Keratinocyte (primary cell): Measurements from ENCODE around the gene DCP1A. TPM values are rescaled to one million over a fixed set of nuclear protein-coding genes. Genes with fewer than 3 reads are reported as not detected.

Experiments
- DNase-seq: peaks from one replicate; pipeline ENCODE4 v3.0.0-alpha.2; 2011; ENCODE audit warnings: low read depth, missing footprints, low spot score
- FAIRE-seq: peaks from 2 replicates; lab custom pipeline; 2011; peaks lifted over from hg19 to GRCh38; lab: Jason Lieb, UNC
- H2AFZ ChIP-seq: 2 replicates; pipeline ENCODE4 v1.6.0; 2012; ENCODE audit warnings: low read length, control low read depth, inconsistent platforms; ENCODE audit not compliant: control insufficient read depth
- H3K27ac ChIP-seq: 2 replicates; pipeline ENCODE4 v1.5.1; 2011; ENCODE audit warnings: low read length; ENCODE audit not compliant: control insufficient read depth, insufficient read depth
- H3K27me3 ChIP-seq: 3 replicates; pipeline ENCODE4 v1.6.0; 2011; ENCODE audit warnings: low read length; ENCODE audit not compliant: control insufficient read depth, insufficient read depth; ENCODE audit errors: extremely low read depth
- H3K36me3 ChIP-seq, 2 experiments: 2 replicates in 1 of 2; 3 replicates in 1 of 2; pipeline ENCODE4 v1.5.1; 2011; ENCODE audit warnings: low read length in 2 of 2, mild to moderate bottlenecking in 1 of 2; ENCODE audit not compliant: control insufficient read depth in 2 of 2, insufficient read depth in 2 of 2; ENCODE audit errors: extremely low read depth in 1 of 2
- H3K4me1 ChIP-seq: 3 replicates; pipeline ENCODE4 v1.5.1; 2011; ENCODE audit warnings: low read length; ENCODE audit not compliant: control insufficient read depth, insufficient read depth; ENCODE audit errors: extremely low read depth
- H3K4me2 ChIP-seq: 3 replicates; pipeline ENCODE4 v1.6.0; 2011; ENCODE audit warnings: low read depth, low read length; ENCODE audit not compliant: control insufficient read depth, insufficient read depth; ENCODE audit errors: extremely low read depth
- H3K4me3 ChIP-seq, 3 experiments: fragments of 200-600 bp in 1 of 3; sonication (generic) in 1 of 3; 2 replicates in 2 of 3; 3 replicates in 1 of 3; pipeline ENCODE4 v1.5.1; 2011 to 2016; ENCODE audit warnings: low read length in 3 of 3, mild to moderate bottlenecking in 3 of 3, control low read depth in 2 of 3, inconsistent platforms in 1 of 3, low read depth in 1 of 3, mixed read lengths in 1 of 3, mixed run types in 1 of 3, moderate library complexity in 1 of 3; ENCODE audit not compliant: control insufficient read depth in 2 of 3, insufficient read depth in 2 of 3; ENCODE audit errors: extremely low read depth in 1 of 3
- H3K79me2 ChIP-seq: 2 replicates; pipeline ENCODE4 v1.6.0; 2012; ENCODE audit warnings: low read length; ENCODE audit not compliant: control insufficient read depth, insufficient read depth
- H3K9ac ChIP-seq: 3 replicates; pipeline ENCODE4 v1.6.0; 2011; ENCODE audit warnings: low read length; ENCODE audit not compliant: control insufficient read depth, insufficient read depth; ENCODE audit errors: extremely low read depth
- H3K9me1 ChIP-seq: 3 replicates; pipeline ENCODE4 v1.6.0; 2011; ENCODE audit warnings: low read length; ENCODE audit not compliant: control insufficient read depth, insufficient read depth; ENCODE audit errors: extremely low read depth
- H3K9me3 ChIP-seq: 2 replicates; pipeline ENCODE4 v1.5.1; 2012; ENCODE audit warnings: low read depth, low read length; ENCODE audit not compliant: control insufficient read depth
- H4K20me1 ChIP-seq: 3 replicates; pipeline ENCODE4 v1.6.0; 2011; ENCODE audit warnings: low read length; ENCODE audit not compliant: control insufficient read depth, insufficient read depth; ENCODE audit errors: extremely low read depth
- EZH2 ChIP-seq: IDR thresholded peaks from one replicate; pipeline ENCODE4 v1.6.1; 2012; ENCODE audit warnings: inconsistent platforms, mild to moderate bottlenecking, low read length, moderate library complexity
- dilution Hi-C: fragments of 300-500 bp; cut with MboI; formaldehyde crosslinking; loops from one replicate; pipeline ENCODE4 v1.7.0; 2020; ENCODE audit warnings: low sequenced_read_pairs; ENCODE audit not compliant: extremely low pct_ligation_motif_present
- polyA plus RNA-seq, 5 experiments: library from polyadenylated mRNA; depleted of rRNA in 3 of 5; stranded (reverse) in 3 of 5; stranded (forward) in 1 of 5; unstranded in 1 of 5; fragments of >200 nt; gene quantifications; 1 replicate in 1 of 5; 2 replicates in 3 of 5; 3 replicates in 1 of 5; pipeline versions ENCODE4 v1.2.1 to v1.2.3, GENCODE V29; 2011 to 2012; ENCODE audit warnings: missing spikeins in 2 of 5, low read depth in 1 of 5, low replicate concordance in 1 of 5
- TF ChIP-seq, protein P1 (sequence below), 3 experiments: IDR thresholded peaks in 1 of 3; conservative IDR thresholded peaks in 1 of 3; optimal IDR thresholded peaks in 1 of 3; 2 replicates in 2 of 3; 3 replicates in 1 of 3; pipeline versions ENCODE3 to v1.5.1; 2011; ENCODE audit warnings: low read length in 3 of 3, mild to moderate bottlenecking in 3 of 3, moderate library complexity in 2 of 3, control low read depth in 1 of 3, inconsistent platforms in 1 of 3; ENCODE audit not compliant: insufficient read depth in 2 of 3; ENCODE audit errors: extremely low read depth in 1 of 3

Gene DCP1A
- polyA plus RNA-seq, 1 donor (not counting 4 experiments of a cell fraction or from before 2014, with no cell fraction given) = 15.0 TPM

- no peak overlapping the region for H3K9ac ChIP-seq
- no peak for TF ChIP-seq EZH2
- TF ChIP-seq, protein P1, sequence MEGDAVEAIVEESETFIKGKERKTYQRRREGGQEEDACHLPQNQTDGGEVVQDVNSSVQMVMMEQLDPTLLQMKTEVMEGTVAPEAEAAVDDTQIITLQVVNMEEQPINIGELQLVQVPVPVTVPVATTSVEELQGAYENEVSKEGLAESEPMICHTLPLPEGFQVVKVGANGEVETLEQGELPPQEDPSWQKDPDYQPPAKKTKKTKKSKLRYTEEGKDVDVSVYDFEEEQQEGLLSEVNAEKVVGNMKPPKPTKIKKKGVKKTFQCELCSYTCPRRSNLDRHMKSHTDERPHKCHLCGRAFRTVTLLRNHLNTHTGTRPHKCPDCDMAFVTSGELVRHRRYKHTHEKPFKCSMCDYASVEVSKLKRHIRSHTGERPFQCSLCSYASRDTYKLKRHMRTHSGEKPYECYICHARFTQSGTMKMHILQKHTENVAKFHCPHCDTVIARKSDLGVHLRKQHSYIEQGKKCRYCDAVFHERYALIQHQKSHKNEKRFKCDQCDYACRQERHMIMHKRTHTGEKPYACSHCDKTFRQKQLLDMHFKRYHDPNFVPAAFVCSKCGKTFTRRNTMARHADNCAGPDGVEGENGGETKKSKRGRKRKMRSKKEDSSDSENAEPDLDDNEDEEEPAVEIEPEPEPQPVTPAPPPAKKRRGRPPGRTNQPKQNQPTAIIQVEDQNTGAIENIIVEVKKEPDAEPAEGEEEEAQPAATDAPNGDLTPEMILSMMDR (optimal IDR thresholded peaks at IDR 0.05 in 1 of 3, IDR thresholded peaks at IDR 0.05 in 1 of 3, conservative IDR thresholded peaks at IDR 0.05 in 1 of 3; ENCODE audit: extremely low read depth in 1 of 3, insufficient read depth in 2 of 3, low read length in 3 of 3) = no peak
- no peak overlapping the region for H3K4me2 ChIP-seq
- H3K79me2 ChIP-seq = peaks cover 100% of the 10 kb centered on the region
- H3K4me1 ChIP-seq = peaks cover 3% of the 10 kb centered on the region
- H4K20me1 ChIP-seq = peaks cover 78% of the 10 kb centered on the region
- H2AFZ ChIP-seq = no peak overlapping the region
- H3K27ac ChIP-seq = no peak overlapping the region
- H3K9me1 ChIP-seq = peaks cover 11% of the 10 kb centered on the region
- DNase-seq = no peak
- H3K36me3 ChIP-seq = peaks cover 18 to 26% of the 10 kb centered on the region in 2 experiments
- H3K27me3 ChIP-seq = no peaks in the 10 kb centered on the region
- no peak overlapping the region for H3K4me3 ChIP-seq
- dilution Hi-C loops = no loop called here
- no peak for FAIRE-seq
- H3K9me3 ChIP-seq = no peaks in the 10 kb centered on the region
Observed at GRCh38 chr3:53247619-53248018, 99.7 kb downstream of the DCP1A start.

DNA sequence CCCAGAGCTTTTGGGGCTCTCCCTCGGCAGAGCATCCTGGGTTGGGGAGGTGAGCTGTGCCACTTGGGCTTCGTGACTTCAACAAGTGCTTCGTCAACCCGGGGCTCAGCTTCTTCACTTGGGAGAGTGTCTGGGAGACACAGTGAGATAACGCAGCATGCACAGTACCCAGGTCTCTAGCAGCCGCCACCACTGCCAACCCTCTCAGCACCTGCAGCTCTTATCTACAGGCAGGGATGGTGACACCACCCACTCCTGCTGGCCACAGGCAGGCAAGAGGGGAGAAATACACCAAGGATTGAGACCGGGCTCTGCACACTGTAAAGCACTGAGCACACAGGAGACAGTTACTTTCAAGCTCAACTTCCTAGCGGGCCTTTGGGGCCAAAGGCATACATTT is 103.1 kb downstream of the DCP1A start:
- DNase-seq = no peak
- H3K9ac ChIP-seq = no peak overlapping the region
- H3K9me1 ChIP-seq = peaks cover 16% of the 10 kb centered on the region
- peaks cover 36 to 46% of the 10 kb centered on the region in 2 experiments for H3K36me3 ChIP-seq
- no peaks in the 10 kb centered on the region for H3K9me3 ChIP-seq
- H3K4me1 ChIP-seq = peaks cover 2% of the 10 kb centered on the region
- no peak overlapping the region for H2AFZ ChIP-seq
- FAIRE-seq = no peak
- peaks cover 95% of the 10 kb centered on the region for H3K79me2 ChIP-seq
- H3K4me2 ChIP-seq = no peak overlapping the region
- dilution Hi-C loops = no loop called here
- H3K4me3 ChIP-seq = no peak overlapping the region
- H3K27ac ChIP-seq = no peak overlapping the region
- H3K27me3 ChIP-seq = no peaks in the 10 kb centered on the region
- TF ChIP-seq, protein P1 (optimal IDR thresholded peaks at IDR 0.05 in 1 of 3, IDR thresholded peaks at IDR 0.05 in 1 of 3, conservative IDR thresholded peaks at IDR 0.05 in 1 of 3; ENCODE audit: extremely low read depth in 1 of 3, insufficient read depth in 2 of 3, low read length in 3 of 3) = no peak
- TF ChIP-seq EZH2 = no peak
- H4K20me1 ChIP-seq = peaks cover 66% of the 10 kb centered on the region
